BJ (cell line): ENCODE measurements around the gene ABCA8. TPM values are rescaled to one million over a fixed set of nuclear protein-coding genes. Genes with fewer than 3 reads are reported as not detected.
"Not testable (repeated sequence)": the region's sequence is repeated elsewhere in the genome, so short reads cannot be mapped to it uniquely, and the experiment has no call there.

Source experiments
- CTCF ChIA-PET: fragments of 350-600 bp; formaldehyde crosslinking; extraction: SDS; loops from one replicate; lab custom pipeline; 2021; ENCODE audit warnings: antibody characterized with exemption, inconsistent platforms; lab: Yijun Ruan, JAX
- POLR2A ChIA-PET: fragments of 300-600 bp; sonication (Branson Sonifier 250); formaldehyde crosslinking; extraction: SDS; loops from one replicate; lab custom pipeline; 2021; ENCODE audit warnings: antibody characterized with exemption; lab: Charles Lee
- DNase-seq: peaks from one replicate; pipeline ENCODE4 v3.0.0-alpha.2; 2011; ENCODE audit warnings: low read depth
- H3K27me3 ChIP-seq: 2 replicates; pipeline ENCODE4 v1.6.0; 2011; ENCODE audit warnings: low read length; ENCODE audit not compliant: control insufficient read depth, insufficient read depth
- H3K36me3 ChIP-seq: 2 replicates; pipeline ENCODE4 v1.5.1; 2011; ENCODE audit warnings: low read length; ENCODE audit not compliant: control insufficient read depth, insufficient read depth
- H3K4me3 ChIP-seq: 2 replicates; pipeline ENCODE4 v1.5.1; 2011; ENCODE audit warnings: low read depth, mild to moderate bottlenecking, control low read depth, low read length
- CTCF ChIP-seq: IDR thresholded peaks from 2 replicates; pipeline ENCODE4 v1.5.1; 2011; ENCODE audit warnings: low read depth, mild to moderate bottlenecking, control low read depth, inconsistent platforms, low read length, moderate library complexity; ENCODE audit not compliant: insufficient read depth
- polyA plus RNA-seq: library from polyadenylated mRNA; depleted of rRNA; stranded (reverse); fragments of >200 nt; gene quantifications from 2 replicates; pipeline ENCODE4 v1.2.3, GENCODE V29; 2011

Gene ABCA8
- polyA plus RNA-seq, 1 experiment, result 0.27 TPM

DNA sequence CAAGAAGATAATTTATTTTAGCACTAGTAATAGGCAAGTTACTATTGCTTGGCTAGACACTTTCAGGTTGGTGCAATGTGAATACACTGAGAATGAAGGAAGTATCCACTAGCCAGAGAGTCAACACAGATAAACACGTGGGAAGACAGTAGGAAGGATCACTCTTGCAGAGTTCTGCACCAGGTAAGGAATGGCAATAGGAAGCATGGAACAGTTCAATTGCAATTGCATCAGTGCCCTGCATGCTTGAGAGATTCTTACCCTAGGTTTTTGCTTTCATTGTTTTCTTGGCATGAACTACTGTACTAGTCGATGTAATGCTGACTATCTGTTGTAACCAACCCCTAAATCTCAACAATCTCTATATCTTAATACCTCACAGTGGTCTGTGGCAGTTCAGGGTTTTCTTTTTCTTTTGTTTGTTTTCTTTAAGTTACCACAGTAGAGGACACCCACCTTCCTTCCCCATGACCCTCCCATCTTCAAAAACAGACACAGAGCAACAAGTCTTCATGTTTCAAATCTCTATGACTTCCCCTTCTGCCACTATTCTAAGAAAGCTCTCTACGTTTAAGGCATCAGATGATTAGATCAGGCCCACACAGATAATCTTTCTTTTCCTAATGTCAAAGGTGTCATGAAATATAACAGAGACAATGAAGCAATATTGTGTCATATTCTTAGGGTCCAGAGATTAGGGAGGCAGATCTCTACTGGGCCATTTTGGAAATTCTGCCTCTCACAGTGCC is 18.1 kb upstream of the ABCA8 start:
- H3K27me3 ChIP-seq, result no peaks in the 10 kb centered on the region
- POLR2A ChIA-PET, result no interaction called here
- H3K4me3 ChIP-seq, result no peak overlapping the region
- no peak for DNase-seq
- TF ChIP-seq CTCF, result no peak
- H3K36me3 ChIP-seq, result no peaks in the 10 kb centered on the region
- CTCF ChIA-PET, result interaction anchor here (1.3 to 1.5 kb wide), 4 partner anchors 194 to 202 kb away, joined by 3 to 5 read pairs (median 4); no protein-coding TSS in a partner anchor

DNA sequence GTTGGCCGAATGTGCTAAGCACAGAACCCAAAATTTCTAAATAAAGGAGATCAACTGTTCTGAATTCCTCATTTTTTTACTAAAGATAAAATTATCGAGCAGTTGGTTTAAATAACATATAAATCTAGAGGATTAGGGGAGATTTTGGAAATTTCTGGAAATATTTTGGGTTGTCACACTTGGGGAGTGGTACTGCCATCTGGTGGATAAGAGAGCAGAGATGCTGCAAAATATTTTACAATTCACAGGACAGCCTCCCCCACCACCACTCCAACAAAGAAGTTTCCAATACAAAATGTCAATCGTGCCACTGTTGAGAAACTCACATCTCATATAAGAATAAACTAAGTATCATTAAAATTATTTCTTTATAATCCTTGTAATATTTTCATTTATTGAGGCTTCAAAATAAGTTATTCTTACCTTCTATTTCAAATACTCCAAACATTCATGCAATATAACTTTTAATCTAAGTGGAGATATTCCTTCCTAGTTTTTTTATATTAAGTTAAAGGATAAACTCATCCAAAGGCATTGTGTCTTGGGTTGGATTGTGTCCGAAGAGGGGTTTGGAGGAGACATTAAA is 17.0 kb upstream of the ABCA8 start:
- no peaks in the 10 kb centered on the region for H3K27me3 ChIP-seq
- peak; percentile 66 for TF ChIP-seq CTCF
- POLR2A ChIA-PET, result no interaction called here
- DNase-seq, result no peak
- H3K36me3 ChIP-seq, result no peaks in the 10 kb centered on the region
- CTCF ChIA-PET, result interaction anchor here (1.3 to 4.6 kb wide), 3 partner anchors 178 to 195 kb away, joined by 4 to 43 read pairs (median 14); no protein-coding TSS in a partner anchor
- no peak overlapping the region for H3K4me3 ChIP-seq

DNA sequence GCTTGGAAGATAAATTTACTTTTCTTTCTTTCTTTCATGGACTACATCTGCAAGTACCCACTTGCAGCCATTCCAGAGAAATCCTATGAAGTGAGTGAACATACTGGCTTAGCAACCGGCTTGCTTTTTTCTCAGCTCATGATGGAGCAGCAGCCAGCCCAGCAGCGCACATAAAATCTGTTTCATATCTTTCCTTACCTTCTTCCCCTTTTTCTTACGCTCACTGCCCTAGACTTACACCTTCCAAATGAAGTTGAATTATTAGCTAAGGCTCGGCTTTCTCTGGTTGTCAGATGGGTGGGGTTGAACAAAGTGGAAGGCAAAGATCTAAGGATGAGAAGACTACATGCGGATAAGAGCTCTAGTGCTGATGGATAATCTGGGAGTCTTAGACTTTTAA is 13.9 kb upstream of the ABCA8 start:
- no peak for TF ChIP-seq CTCF
- ChIA-PET POLR2A (no interaction called here), CTCF (interaction anchor here (1.5 to 4.6 kb wide), 3 partner anchors 174 to 197 kb away, joined by 3 to 43 read pairs (median 12); no protein-coding TSS in a partner anchor)
- Histone ChIP-seq H3K36me3 (no peaks in the 10 kb centered on the region), H3K27me3 (no peaks in the 10 kb centered on the region), H3K4me3 (no peak overlapping the region)
- DNase-seq, result no peak

- Histone ChIP-seq H3K27me3 (no peaks in the 10 kb centered on the region), H3K36me3 (no peaks in the 10 kb centered on the region), H3K4me3 (no peak overlapping the region)
- no peak for TF ChIP-seq CTCF
- POLR2A ChIA-PET, result no interaction called here
- CTCF ChIA-PET, result interaction anchor here (1.3 kb wide), 1 partner anchor 188 kb away, joined by 3 read pairs; no protein-coding TSS in a partner anchor
- DNase-seq, result no peak
Observed at GRCh38 chr17:68963958-68964357, 8.8 kb upstream of the ABCA8 start.

DNA sequence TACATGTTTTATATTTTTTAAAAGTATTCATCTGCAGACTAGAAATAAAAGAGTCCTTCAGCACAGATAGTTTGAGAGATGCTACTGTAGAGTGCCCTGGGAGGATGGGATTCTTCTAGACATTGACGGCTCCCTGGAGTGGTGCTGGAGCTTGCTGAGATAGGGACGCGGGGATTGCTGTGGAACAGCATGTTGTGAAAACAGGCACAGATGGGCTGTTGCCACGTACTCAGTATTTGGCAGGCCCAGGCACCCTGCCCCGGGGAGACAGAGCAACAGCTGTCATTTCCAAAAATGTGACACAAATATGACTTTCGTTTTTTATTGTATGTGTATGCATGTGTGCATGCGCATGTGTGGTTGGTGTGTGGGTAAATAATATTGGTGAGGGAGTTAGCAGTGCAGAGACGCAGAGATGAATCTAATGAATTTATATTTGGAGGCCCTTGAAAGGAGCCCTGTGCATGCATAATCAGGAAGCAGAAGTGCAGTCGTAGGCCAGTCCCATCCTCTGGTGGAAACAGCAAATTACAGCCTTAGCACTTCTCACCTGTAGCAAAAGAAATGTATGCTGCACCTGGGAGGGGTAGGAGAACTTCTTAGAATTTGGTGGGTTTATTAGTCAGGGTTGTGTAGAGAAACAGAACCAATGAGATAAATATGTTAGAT is 6.2 kb upstream of the ABCA8 start:
- H3K36me3 ChIP-seq, result no peaks in the 10 kb centered on the region
- CTCF ChIA-PET, result no interaction called here
- TF ChIP-seq CTCF, result no peak
- H3K27me3 ChIP-seq, result no peaks in the 10 kb centered on the region
- no peak for DNase-seq
- no peak overlapping the region for H3K4me3 ChIP-seq
- POLR2A ChIA-PET, result no interaction called here

DNA sequence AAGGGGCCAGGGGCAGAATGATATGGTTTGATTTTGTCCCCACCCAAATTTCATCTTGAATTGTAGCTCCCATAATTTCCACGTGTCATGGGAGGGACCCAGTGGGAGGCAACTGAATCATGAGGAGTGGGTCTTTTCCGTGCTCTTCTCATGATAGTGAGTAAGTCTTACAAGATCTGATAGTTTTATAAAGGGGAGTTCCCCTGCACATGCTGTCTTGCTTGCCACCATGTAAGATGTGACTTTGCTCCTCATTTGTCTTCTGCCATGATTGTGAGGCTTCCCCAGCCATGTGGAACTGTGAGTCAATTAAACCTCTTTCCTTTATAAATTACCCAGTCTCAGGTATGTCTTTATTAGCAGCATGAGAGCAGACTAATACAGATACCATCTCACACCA is 3.9 kb upstream of the ABCA8 start:
- H3K36me3 ChIP-seq, POLR2A ChIA-PET, CTCF ChIA-PET, H3K4me3 ChIP-seq, DNase-seq, H3K27me3 ChIP-seq: not testable (repeated sequence)
